GM12865 (cell line): ENCODE results near the gene OR5H6.

ENCODE experiments used
- DNase-seq: peaks from one replicate; pipeline ENCODE4 v3.0.0; 2010; ENCODE audit warnings: low read depth
- H3K4me3 ChIP-seq: 2 replicates; pipeline ENCODE4 v1.5.1; 2011; ENCODE audit warnings: mild to moderate bottlenecking, low read depth, low read length, control low read depth
- TF ChIP-seq, protein P1 (sequence below): IDR thresholded peaks from 2 replicates; pipeline ENCODE4 v1.5.1; 2011; ENCODE audit warnings: low read length, control low read depth, low read depth, inconsistent platforms; ENCODE audit not compliant: insufficient read depth; ENCODE audit errors: missing control alignments

OR5H6 gene

DNA sequence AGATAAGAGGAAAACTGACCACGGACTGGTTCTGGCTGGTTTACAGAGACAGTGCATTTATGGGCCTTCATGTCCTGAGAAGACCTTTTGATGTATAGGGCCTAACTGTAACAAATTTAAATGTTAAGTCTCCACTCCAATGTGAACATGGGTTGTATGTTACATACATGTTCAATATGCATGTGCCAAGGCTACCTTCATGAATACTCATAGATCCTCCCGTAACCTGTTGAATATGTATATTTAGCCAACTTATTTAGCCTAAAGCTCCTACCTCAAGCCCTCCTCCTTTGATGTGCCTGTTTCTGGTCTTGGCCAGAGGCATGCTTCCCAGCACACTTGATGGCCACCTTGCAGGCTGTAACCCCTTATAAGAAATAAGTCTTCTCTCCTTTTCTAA lies 18.2 kb downstream of the OR5H6 start, which contains the start of gene OR5H2:
OR5H2 (plus strand) TSS at position 301 of the 400 bp plus-strand sequence. CDS start 398 bp downstream, outside the sequence.
- no peak within 1 kb of the TSS for H3K4me3 ChIP-seq
- TF ChIP-seq, protein P1, sequence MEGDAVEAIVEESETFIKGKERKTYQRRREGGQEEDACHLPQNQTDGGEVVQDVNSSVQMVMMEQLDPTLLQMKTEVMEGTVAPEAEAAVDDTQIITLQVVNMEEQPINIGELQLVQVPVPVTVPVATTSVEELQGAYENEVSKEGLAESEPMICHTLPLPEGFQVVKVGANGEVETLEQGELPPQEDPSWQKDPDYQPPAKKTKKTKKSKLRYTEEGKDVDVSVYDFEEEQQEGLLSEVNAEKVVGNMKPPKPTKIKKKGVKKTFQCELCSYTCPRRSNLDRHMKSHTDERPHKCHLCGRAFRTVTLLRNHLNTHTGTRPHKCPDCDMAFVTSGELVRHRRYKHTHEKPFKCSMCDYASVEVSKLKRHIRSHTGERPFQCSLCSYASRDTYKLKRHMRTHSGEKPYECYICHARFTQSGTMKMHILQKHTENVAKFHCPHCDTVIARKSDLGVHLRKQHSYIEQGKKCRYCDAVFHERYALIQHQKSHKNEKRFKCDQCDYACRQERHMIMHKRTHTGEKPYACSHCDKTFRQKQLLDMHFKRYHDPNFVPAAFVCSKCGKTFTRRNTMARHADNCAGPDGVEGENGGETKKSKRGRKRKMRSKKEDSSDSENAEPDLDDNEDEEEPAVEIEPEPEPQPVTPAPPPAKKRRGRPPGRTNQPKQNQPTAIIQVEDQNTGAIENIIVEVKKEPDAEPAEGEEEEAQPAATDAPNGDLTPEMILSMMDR: no peak
- no peak for DNase-seq

DNA sequence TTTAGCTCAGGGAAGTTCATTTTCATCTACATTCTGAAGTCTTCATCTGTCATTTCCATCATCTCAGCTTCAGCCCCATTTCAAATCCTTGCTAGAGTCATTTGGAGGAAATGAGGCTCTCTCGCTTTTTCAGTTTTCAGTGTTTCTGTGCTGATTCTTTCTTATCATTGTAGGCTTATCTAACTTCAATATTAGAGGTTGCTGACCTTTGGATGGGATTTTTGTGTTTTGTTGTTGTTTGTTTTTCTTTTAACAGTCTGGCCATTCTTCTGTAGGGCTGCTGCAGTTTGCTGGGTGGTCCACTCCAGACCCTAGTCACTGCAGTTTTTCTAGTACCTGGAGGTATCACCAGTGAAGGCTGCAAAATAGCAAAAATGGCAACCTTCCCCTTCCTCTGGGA lies 26.9 kb downstream of the OR5H6 start:
- TF ChIP-seq, protein P1: no peak
- no peak overlapping the region for H3K4me3 ChIP-seq
- DNase-seq: no peak

DNA sequence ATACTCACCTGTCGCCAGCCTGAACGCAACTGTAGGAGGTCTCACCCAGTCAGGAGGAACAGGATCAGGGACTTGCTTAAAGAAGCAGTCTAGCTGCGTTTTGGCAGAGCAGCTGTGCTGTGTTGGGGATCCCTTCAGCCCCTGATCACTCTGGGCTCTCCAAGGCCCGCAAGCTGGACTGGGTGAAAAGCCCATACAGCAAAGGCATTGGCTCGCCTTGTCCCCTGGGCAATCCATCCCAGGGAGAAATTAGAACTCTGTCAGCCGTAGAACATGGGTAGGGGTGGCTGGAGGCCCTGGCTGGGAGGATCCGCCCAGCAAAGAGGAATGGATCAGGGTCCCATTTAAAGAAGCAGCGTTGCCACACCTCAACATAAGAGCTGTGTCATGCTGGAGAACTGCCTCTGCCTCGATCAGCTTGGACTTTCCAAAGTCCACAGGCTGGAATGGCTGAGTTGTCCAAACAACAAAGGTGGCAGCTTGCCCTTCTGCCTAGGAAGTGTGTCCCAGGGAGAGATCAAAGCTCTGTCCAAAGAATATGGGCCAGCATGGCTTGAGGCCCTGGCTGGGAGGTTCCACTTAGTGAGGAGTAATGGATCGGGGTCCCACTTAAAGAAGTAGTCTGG lies 27.4 kb downstream of the OR5H6 start:
- no peak overlapping the region for H3K4me3 ChIP-seq
- DNase-seq: no peak
- TF ChIP-seq, protein P1: no peak
